Posterior cingulate gyrus (tissue), 11 donors: ENCODE results near the gene LRMDA.

ENCODE experiments used
- DNase-seq, 10 donors: peaks; one replicate each; pipeline versions ENCODE4 v3.0.0 to v3.0.0-alpha.2; 2020 to 2021; ENCODE audit warnings: mixed read lengths in 3 of 10
- intact Hi-C: fragments of 100-400 bp; cut with DNase I; formaldehyde crosslinking; loops from one replicate; pipeline ENCODE4 v1.15.1; 2023

The LRMDA gene

DNA sequence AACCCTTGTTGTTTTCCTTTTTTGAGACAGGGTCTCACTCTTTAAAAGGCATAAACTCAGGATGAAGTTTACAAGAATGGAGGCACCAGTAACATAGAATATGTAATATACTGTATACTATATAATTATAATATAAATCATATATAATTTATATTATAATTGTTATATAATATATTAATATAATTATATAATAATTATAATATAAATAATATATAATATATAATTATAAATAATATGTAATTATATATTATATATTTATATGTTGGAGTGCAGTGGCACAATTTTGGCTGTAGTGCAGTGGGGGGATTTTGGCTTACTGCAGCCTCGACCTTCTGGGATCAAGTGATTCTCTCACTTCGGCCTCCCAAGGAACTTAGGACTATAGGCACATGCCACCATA is 96.1 kb downstream of the LRMDA start:
- intact Hi-C loops = no loop called here
- DNase-seq = no peak

DNA sequence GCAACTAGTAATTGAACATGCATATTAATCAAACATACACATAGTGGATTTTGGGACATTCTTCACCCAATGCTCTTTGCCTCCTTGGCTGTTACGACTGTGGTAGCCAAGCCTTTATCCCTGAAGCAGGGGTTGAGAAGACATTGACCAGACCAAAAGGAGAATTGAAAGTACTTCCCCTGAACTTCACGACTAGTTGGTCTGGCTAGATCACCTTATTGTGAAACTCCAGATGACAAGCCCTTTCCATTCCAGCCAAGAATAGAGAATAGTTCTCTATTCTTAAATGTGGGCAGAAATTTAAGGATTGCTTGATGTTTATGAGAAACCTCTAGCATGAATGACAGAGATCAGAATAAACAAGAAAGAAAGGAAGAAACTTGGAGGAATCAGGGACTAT is 97.0 kb downstream of the LRMDA start:
- intact Hi-C loops = no loop called here
- no peak for DNase-seq

DNA sequence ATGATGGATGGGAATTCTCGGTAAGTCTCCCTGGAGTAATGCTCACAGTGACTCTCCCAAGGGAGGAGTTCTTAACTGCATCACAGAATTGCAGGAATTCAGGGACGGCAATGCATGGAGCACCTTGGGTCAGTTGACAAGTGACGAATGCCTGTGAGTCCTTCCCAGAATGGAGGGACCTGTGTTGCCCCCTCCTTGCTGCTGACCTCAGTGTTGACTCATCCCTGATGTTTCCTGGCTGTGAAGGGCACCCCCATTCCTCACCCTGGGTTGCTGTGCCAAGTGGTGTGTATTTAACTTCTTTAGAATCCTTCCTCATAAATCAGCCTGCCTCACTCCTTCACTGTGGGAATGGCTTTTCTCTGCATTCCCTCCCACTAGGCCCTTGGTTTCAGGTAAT is 98.9 kb downstream of the LRMDA start:
- no peak for DNase-seq
- intact Hi-C loops = no loop called here

DNA sequence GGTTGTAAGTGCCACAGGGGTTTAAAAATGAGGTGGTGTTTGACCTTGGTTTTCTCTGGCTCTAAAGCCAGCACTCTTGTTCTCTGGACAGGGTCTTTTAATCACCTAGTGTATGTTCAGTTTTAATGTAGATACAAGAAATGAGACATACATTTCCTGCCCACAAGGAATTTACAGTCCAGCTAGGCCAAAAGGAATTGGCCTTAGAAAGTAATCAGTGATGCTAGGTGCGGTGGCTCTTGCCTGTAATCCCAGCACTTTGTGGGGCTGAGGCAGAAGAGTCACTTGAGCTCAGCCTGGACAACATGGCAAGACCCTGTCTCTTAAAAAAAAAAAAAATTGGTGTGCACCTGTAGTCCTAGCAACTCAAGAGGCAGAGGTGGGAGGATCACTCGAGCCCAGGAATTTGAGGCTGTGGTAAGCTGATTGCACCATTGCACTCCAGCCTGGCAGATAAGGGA is 100.2 kb downstream of the LRMDA start:
- intact Hi-C loops = no loop called here
- DNase-seq = no peak

DNA sequence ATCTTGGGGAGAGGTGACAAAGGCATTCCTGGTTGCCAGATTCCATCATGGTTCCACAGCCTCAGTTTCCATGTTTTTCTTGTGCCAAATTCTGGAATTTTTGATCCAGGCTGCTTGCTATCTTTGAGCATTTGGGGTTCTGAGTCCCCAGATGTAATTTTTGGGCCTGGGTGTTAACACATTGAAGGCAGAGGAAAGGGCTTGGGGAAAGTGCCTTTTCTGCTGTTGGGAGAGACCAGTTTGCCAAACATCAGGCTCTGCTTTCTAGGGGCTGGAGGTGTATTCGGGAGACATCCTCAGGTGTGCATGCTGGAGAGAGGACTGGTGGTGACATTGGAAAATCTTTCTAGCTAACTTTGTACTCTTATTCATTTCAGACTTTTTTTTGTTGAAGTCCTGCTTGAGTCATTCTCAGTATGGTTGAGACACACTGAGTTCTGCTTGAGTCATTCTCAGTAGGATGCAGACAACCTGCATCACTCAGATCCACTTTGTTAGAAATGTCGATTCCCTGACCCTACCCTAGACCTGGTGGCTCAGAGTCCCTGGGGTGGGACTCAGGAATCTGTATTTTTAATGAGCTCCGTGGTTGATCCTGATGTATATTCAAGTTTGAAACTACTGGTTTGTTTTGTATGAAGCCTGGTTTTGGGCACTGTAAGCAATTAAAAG is 101.0 kb downstream of the LRMDA start:
- intact Hi-C loops = no loop called here

DNA sequence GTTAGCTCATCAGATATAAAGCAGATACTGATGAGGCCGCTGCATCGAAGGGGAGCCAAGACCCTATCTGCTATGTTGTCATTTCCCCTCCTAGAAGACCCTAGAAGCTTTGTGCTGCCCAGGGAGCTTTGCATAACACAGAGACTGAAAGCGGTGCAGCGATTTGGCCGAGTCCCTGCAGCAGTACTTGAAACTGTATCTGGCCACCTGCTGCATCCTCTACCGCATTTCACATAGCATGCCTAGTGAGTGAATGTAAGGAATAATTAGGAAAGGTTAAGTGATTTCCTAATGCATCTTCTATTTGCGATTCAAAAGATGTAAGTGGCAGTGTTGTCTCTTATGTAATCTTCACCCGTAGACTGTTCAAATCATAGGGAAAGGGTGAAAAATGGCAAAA is 106.7 kb downstream of the LRMDA start:
- DNase-seq = no peak

More for the DNA sequence above, 101.0 kb downstream of the LRMDA start:
- DNase-seq = no peak

DNA sequence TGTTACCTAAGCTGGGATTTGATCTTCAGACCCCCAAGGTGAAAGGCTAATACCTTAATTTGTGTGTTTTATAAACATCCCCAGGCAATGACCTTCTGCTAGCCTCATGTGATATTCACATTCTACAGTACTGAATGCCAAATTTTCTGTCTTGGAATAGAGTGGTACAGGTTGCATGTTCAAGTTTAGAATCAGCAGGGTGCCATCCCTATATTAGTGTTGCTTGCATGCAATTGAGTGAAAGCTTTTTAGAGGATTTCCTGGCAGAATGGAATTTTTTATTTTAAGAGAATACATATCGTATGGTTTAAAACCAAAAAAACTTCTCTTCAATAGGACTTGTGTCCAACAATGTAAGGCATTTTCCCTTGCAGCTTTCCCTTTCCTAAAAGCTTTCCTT is 107.3 kb downstream of the LRMDA start:
- DNase-seq = no peak
- intact Hi-C loops = no loop called here

More for the DNA sequence above, 106.7 kb downstream of the LRMDA start:
- intact Hi-C loops = no loop called here

DNA sequence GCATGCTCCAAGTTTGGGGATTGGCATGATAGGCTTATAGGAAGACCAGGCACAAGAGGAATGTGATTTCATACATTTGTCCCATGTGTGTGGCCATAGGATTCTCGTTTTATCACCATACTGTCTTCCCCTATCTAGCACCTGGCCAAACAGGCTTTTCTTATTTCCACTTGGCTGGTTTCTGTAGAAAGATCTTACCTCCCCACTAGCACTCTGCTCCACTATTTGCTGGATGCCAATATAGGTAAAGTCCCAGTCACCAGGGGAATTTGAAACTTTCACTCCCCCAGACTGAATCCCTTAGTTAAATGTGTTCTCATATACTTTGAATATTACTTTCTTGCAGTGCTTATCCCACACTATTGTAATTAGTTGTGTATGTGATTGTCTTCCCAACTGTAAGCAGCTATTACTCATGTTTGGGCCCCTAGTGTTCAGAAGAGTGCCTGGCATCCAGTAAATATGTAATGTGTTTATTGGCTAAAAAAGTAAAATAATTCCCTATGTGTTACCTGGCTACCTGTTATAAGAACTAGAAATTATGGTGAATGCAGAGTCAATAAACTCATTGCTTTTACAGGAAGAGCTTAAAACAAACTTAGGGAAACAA is 109.0 kb downstream of the LRMDA start:
- no peak for DNase-seq
- intact Hi-C loops = no loop called here

DNA sequence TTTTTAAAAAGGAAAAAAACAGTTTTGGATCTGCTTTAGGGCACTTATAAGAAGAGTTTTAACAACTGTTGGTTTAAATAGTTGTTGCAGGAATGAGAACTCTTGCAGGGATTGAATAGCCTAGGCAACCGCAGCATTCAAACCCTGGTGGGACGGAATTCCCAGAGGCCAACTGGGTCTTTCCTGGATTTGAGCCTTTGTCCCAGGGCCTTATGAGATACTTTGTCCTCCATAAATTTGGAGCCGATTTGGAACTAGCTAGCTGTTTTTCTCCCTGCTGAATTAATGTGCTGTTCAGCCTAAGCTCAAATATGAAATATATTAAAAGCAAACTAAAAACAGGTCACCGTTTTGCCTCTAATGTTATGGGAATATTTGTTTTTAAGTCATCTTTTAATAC is 109.6 kb downstream of the LRMDA start:
- DNase-seq = no peak
- intact Hi-C loops = no loop called here

DNA sequence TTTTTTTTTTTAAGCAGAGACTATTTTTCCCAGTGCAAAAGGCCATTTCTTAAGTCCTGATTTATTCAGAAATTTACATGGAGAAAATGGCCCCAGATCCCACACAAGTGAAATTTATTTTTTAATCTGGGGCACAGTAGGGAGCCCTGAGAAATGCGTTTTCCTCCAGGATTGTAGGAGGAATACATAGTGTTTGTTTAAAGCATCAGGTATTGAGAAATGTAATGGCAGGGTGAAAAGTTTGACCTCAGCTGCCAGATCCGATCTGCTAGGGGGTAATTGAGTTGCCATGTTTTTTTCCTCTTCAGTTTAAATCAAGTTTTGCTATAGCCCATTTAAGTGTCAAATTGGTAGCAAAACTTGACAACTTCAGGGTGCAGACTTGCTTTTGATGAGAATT is 110.0 kb downstream of the LRMDA start:
- DNase-seq = no peak
- intact Hi-C loops = no loop called here

DNA sequence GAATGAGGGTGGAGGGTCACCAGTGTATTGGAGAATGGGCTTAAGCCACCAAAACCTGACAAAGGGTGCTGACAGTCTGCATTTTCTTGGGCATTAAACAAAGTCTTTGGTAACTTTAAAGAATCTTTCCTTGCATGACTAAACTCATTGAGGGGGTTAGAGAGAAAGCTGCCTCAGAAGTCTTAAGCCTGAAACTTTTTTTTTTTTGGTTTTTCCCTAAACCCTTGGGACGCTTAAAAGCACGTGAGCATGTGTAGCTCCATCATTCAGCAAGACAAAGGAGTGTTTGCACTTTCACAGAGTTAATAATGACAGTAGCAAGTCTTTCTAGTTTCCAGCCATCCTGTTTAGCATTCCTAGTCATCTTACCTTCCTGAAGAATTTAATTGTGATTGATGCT is 110.7 kb downstream of the LRMDA start:
- DNase-seq = no peak

DNA sequence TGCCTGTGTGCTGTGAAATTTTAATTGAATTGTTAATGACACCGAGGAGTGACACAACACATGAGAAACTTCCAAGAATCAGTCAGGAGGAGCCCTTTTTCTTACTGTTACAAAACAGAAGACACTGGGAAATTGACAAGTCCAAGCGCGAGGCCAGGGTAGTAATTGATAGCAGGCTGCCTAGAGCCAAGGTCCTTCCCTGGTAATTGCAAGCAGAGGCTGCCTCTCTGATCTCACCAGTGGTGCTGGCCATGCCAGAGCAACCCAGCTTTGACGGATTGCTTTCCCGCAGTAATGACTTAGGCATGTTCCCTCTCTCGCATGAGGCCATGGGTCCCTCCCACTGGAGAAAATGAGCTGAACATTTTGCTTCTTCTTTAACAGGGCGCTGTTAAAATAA is 111.5 kb downstream of the LRMDA start:
- intact Hi-C loops = no loop called here
- no peak for DNase-seq

More for the DNA sequence above, 110.7 kb downstream of the LRMDA start:
- intact Hi-C loops = no loop called here

DNA sequence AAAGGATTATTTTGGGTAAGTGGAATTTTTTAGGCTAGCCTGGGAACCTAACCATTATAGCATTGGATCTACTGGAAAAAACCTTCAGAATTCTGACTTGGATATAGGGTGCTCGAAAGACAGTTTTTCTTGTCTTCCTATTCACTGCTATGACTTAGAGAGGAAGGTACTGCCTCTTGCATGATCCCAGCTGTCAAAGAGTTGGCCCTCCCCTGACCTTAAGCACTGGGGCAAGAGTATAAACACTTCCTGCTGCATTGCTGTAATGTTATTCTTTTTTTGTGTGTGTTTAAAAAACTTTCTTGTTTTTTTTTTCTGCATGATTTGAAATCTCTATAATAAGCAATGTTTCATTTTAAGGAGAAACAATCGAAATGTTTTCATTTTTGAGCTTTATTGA is 113.0 kb downstream of the LRMDA start:
- no peak for DNase-seq
- intact Hi-C loops = no loop called here

DNA sequence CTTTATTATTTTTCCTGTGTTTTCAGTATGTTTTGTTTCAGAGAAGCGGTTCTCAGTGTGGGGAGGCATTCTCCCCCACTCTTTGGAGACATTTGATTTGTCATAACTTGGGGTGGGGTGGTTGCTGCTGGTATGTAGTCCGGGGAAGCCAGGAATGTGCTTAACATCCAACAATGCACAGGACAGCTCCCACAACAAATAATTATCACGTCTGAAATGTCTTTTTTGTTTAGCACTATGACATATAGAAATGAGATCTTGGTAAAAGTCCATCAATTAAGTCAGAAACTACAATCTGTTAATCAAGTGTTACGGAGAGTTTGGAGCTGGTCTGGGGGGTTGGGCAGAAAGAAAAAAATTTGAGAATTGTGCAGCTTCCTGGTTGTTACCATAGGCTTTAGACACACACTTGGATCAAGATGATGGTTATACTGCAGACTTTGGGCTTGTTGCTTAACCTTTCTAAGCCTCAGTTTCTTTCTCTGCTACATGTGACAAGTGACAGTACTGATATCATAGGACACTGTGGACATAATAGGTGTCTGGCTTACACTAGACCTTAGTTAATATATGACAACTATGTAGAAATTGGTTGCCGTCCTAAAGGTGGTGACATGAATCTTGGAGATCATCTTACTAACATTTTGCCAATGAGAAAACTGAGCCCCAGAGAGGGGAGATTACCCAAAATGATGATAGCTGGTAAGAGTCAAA is 113.7 kb downstream of the LRMDA start:
- intact Hi-C loops = no loop called here
- no peak for DNase-seq

DNA sequence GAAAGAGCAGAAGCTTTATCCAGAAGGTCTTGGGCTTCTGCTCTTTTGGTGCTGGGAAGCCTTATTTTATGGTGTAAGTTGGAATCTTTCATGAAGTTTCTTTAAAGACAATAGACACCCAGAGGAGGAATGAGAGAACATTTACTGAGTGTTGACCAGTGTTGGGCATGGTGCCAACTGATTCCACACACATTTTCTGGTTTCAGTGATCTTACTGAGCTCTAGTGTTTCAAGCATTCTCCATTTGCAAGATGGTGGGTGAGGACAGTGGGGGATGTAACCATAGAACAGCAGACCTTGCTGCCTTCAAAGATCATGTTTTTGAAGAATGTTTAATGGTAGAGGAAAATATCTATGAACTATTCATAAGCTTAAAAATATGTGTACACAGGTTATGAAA is 114.6 kb downstream of the LRMDA start:
- intact Hi-C loops = no loop called here
- DNase-seq = no peak

DNA sequence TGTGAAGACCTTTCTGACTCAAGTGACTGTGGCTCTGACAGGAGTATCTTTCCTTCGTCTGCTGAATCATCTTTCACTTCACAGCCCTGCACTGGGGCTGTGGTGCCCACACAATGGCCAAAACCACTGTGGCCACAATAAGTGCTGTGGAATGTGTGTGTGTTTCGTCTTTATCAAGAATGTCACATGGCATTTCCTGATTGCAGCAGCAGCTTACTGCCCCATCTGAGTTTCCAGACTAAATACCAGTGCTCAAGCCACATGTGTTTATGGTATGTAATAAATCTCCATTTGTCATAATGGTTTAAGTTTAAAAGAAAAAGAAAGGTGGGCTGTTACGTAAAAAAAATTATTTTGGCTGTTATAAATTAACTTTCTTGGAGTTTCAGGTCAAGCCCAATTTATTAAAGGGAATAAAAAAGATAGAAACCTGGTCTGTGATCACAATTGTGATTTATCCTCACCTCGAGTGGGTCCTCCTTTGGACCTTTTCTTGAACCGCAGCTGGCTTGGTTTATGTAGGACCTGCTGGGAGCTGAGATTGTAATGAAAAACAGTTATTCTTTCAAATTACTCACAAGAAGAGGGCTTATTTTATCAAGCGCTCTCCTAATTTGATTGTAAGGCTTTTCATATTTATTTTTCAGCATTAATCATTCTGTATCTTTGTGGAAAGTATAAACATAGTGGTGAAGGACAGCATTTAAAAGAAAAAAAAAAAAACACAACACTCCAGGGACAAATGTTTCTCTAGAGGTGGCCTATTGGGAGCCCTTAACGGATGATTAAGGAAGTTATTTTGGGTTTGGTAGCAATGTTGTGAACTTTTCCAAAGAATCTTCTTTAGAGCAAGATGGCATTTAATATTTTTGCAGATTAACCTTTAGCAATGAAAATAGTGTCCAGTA is 116.2 kb downstream of the LRMDA start:
- DNase-seq = no peak
- intact Hi-C loops = no loop called here

DNA sequence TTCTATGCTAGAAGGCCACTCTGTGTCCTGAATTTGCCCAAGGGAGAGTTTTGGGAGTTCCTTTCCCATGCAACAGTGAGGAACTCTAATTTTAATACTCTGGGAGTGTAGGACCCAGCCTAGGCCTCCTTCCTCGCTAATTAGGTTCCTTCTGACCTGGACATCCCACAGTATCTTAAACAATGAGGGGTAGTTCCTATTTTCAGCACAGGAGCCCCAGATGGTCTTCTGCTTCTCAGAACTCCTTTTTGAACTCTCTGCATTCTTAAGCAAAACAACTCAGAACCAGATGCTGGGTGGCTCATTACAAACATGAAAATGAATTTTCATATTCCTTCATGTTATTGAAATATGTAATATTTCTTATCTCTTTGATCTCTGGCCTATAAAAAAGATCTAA is 116.9 kb downstream of the LRMDA start:
- DNase-seq = no peak
- intact Hi-C loops = no loop called here

DNA sequence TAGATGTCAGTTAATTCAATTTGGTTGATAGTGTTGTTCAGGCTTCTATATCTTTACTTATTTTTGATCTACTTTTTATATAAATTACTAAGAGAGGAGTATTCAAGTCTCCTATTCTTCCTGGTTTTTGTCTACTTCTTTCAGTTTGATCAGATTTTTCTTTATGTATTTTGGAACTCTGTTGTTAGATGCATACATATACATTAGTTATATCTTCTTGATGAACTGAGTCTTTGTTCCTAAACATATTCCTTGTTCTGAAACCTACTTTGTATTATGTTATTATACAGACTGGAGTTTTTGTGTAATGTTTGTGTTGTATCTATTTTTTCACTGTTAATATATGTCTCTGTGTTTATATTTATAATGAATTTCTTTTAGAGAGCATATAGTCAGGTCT is 118.8 kb downstream of the LRMDA start:
- DNase-seq = no peak

DNA sequence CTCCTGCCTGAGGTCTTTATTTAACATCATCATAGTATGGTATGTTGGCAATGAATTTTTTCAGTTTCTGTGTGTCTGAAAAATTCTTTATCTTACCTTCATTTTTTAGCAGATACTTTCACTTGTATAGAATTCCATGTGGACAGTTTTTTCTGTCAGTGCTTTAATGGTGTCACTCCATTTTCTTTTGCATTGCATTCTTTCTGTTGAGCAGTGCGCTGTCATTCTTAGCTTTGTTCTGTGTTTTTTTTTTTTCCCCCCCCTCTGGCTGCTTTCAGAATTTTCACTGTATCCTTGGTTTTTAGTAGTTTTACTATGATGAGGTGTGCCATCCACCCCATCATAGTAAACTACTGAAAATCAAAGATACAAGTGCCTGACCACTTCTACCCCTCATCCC is 120.7 kb downstream of the LRMDA start:
- intact Hi-C loops = no loop called here
- DNase-seq = no peak

More for the DNA sequence above, 118.8 kb downstream of the LRMDA start:
- intact Hi-C loops = no loop called here

DNA sequence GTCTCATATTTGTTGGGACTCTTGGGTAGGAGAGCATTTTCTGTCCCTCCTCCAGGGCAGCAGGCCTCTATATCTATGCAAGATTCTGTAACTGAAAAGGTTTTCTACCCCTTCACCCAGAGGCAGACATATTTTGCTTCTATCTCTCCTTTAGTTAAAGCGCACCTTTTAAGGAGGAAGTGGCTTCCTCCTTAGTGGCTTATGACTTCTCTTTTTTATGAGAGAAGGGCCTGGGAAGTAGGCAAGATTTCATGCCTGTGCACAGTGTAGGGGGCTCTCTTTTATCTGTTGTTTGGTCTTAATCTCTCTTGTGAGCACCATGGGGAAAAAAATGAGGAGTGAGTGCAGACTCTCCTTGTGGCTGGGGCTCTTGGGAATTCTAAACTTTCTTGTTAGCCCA is 122.1 kb downstream of the LRMDA start:
- intact Hi-C loops = no loop called here
- DNase-seq = no peak

DNA sequence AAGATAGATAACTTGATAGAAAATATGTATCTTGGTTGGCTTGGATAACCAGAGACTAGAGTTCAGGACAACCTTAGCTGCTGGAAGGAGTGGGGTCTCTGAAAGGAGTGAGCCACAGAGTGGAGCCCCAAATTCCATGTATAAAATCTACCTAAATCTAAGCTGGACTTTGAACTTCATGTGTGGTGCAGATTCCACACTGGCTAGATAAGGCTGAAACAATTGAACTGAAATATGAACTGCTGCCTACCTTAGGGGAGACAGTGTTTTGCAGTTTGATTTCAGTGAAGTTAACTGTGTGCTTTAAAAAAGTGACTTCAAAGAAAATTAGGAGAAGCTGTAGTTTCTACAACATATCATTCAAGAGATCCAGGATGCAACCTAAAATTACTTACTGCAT is 123.9 kb downstream of the LRMDA start:
- intact Hi-C loops = no loop called here
- DNase-seq = no peak
